Activated B cell treated with CpG ODN at 0.5 μM for 24 hours (primary cell): ENCODE data around the gene MPST. TPM values are rescaled to one million over a fixed set of nuclear protein-coding genes. Genes with fewer than 3 reads are reported as not detected.

Source experiments
- ATAC-seq: fragments of 200-7000 bp; cut with Tn5 transposase; one replicate; pipeline ENCODE4 v1.10.0; 2021; ENCODE audit warnings: low read depth, mild to moderate bottlenecking, moderate library complexity
- CTCF ChIA-PET: fragments of 350-600 bp; sonication (Branson Sonifier 250); formaldehyde crosslinking; loops from one replicate; lab custom pipeline; 2021; ENCODE audit warnings: antibody characterized with exemption; lab: Charles Lee
- POLR2A ChIA-PET: fragments of 350-600 bp; sonication (Branson Sonifier 250); formaldehyde crosslinking; loops from one replicate; lab custom pipeline; 2021; ENCODE audit warnings: antibody characterized with exemption; lab: Charles Lee
- DNase-seq: peaks from one replicate; pipeline ENCODE4 v3.0.0; 2022
- H3K27ac Mint-ChIP-seq: one replicate; pipeline ENCODE4 v1.8.0; 2020; ENCODE audit warnings: mixed read lengths
- H3K27me3 Mint-ChIP-seq: one replicate; pipeline ENCODE4 v1.8.0; 2021; ENCODE audit warnings: mixed read lengths
- H3K36me3 Mint-ChIP-seq: one replicate; pipeline ENCODE4 v1.8.0; 2021; ENCODE audit warnings: low read depth, mixed read lengths
- H3K4me1 Mint-ChIP-seq: one replicate; pipeline ENCODE4 v1.8.0; 2021; ENCODE audit warnings: mixed read lengths
- H3K4me3 Mint-ChIP-seq: one replicate; pipeline ENCODE4 v1.8.0; 2020; ENCODE audit warnings: mild to moderate bottlenecking, mixed read lengths
- H3K9me3 Mint-ChIP-seq: one replicate; pipeline ENCODE4 v1.8.0; 2020; ENCODE audit warnings: mixed read lengths
- intact Hi-C: fragments of 100-400 bp; cut with micrococcal nuclease; formaldehyde crosslinking; loops from one replicate; pipeline ENCODE4 v1.15.1; 2024
- total RNA-seq: library from RNA; stranded (reverse); gene quantifications from 2 replicates; pipeline ENCODE4 v1.2.3, GENCODE V29; 2022
- TF ChIP-seq, protein P1 (sequence below): fragments of 200-600 bp; IDR thresholded peaks from one replicate; pipeline ENCODE4 v1.8.0; 2022; ENCODE audit warnings: antibody characterized with exemption, mild to moderate bottlenecking

MPST gene
- 15.6 and 17.7 TPM in 2 replicates for total RNA-seq

DNA sequence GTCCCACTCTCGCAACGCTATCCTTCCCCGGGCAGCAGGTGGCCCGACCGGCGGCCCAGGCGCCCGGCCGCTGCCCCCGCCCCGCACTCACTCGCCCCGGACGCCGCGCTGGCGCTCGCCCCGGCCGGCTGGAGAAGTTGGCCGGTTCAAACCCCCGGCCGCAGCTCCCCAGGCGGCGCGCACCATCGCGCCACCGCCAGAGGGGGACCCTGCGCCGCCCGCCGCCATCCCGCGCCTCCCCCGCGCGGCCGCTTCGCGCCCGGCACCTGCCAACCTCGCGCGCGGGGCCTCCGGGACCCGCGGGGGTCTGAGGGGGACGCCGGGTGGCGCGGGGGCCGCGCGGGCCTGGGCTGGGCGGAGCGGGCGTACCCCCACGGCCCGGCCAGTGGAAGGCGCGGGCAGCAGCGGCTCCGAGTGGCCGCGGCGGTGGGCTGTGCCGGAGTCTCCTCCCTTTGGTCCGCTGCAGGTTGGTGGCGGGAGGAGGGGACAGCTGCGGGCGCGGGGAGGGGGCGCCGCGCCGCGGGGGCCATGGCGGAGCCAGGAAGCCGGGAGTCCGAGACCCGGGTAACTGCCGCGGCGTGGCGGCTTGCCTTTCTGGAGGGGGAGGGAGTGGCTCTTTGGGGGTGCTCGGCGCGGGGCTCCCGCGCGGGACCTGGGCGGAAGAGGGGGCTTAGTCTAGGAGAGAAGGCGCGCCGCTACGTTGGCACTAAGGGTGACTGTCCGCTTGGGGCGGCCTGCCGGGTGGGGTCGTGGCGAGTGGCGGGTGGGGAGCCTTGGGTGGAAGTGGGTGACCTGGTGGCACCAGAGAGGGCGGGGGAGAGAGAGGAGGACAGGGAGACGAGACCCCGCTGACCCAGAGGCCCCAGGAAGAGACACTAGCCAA, at the start of gene MPST, which contains the start of gene TST:
MPST (plus strand) TSS at position 434 of the 883 bp plus-strand sequence; CDS start at position 529, 95 bp downstream.
TST (minus strand) TSS at position 139 of the 883 bp plus-strand sequence. CDS start 715 bp downstream, outside the sequence.
- Mint-ChIP-seq H3K4me1 (peaks cover 18% of the 10 kb centered on the region), H3K27me3 (no peaks in the 10 kb centered on the region), H3K36me3 (no peaks in the 10 kb centered on the region), H3K27ac (peak within 1 kb of the TSS; percentile 41), H3K9me3 (no peaks in the 10 kb centered on the region), H3K4me3 (peak within 1 kb of the TSS; percentile 92)
- ATAC-seq = peak; percentile 80
- intact Hi-C loops = no loop called here
- peak; percentile 64 for DNase-seq
- POLR2A ChIA-PET = interaction anchor here (0.5 to 2.3 kb wide), 5 partner anchors 32 to 571 kb away, joined by 3 to 17 read pairs (median 3); partner anchors contain the start of genes IFT27 and KCTD17
- TF ChIP-seq, protein P1, sequence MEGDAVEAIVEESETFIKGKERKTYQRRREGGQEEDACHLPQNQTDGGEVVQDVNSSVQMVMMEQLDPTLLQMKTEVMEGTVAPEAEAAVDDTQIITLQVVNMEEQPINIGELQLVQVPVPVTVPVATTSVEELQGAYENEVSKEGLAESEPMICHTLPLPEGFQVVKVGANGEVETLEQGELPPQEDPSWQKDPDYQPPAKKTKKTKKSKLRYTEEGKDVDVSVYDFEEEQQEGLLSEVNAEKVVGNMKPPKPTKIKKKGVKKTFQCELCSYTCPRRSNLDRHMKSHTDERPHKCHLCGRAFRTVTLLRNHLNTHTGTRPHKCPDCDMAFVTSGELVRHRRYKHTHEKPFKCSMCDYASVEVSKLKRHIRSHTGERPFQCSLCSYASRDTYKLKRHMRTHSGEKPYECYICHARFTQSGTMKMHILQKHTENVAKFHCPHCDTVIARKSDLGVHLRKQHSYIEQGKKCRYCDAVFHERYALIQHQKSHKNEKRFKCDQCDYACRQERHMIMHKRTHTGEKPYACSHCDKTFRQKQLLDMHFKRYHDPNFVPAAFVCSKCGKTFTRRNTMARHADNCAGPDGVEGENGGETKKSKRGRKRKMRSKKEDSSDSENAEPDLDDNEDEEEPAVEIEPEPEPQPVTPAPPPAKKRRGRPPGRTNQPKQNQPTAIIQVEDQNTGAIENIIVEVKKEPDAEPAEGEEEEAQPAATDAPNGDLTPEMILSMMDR = no peak
- CTCF ChIA-PET = interaction anchor here (1.0 to 1.6 kb wide), 3 partner anchors 25 to 257 kb away, joined by 3 to 4 read pairs (median 3); no protein-coding TSS in a partner anchor

DNA sequence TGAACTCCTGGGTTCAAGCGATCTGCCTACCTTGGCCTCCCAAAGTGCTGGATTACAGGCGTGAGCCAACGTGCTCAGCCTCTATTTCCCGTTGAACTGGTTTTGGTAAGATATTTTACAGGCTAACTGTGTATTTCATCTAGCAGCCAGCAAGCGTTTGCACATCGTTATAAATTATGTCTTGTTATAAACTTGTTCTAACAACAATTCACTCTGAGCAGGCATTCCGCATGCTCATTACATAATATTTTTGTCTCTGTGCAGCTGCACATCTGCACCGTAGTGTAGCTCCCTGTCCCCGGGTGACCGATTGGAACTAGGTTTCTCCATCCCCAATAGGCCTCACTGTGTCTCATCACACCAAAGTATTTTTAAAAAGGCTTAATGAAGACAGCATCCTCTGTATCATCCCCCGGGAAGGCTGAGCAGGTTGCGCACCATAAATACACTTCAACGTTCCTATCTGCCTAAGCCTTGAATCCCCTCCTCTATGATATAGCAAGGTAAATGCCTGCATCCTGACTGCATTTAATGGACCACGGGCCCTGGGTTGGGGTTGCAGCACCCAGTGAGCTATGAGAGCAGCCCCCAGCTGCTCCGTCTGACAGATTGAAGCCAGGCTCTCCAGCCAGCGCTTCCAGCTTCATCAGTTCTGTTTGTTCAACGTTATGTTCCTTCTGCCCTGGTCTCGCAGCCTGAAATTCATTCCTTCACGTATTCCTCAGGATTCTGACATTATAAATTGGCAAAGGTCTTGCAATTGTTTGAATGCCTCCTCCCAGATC, 48.0 kb upstream of the MPST start:
- no peak for ATAC-seq
- ChIA-PET POLR2A (no interaction called here), CTCF (interaction anchor here (1.2 to 1.6 kb wide), 2 partner anchors 115 to 214 kb away, joined by 4 read pairs; no protein-coding TSS in a partner anchor)
- TF ChIP-seq, protein P1 = no peak
- H3K36me3 Mint-ChIP-seq = no peaks in the 10 kb centered on the region
- intact Hi-C loops = loop anchor here (10.0 kb wide), 1 partner anchor 47 kb away; no protein-coding TSS in a partner anchor
- no peak for DNase-seq
- no peak overlapping the region for H3K4me3 Mint-ChIP-seq
- H3K27me3 Mint-ChIP-seq = no peaks in the 10 kb centered on the region
- no peak overlapping the region for H3K27ac Mint-ChIP-seq
- H3K4me1 Mint-ChIP-seq = no peaks in the 10 kb centered on the region
- no peaks in the 10 kb centered on the region for H3K9me3 Mint-ChIP-seq

DNA sequence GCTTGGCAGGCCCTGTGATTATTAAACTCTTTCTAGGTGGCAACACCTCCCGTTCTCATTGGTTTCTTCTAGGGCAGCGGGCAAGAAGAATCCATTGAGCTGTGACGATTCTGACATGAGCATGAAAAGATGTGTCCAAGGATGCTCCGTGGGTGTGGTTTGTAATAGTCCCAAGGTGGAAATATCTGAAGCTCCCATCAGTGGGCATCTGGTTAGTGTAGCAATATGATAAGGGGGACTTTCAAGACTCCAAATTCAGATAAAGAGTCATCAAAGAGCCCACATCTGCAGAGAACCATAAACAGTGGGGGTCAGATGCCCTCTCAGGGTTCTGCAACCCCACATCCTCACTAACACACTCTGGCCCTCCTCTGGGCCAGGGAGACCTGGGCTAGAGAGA, 42.9 kb upstream of the MPST start:
- H3K36me3 Mint-ChIP-seq = no peaks in the 10 kb centered on the region
- no peak overlapping the region for H3K27ac Mint-ChIP-seq
- no peak for DNase-seq
- H3K4me1 Mint-ChIP-seq = peaks cover 12% of the 10 kb centered on the region
- TF ChIP-seq, protein P1 = no peak
- H3K27me3 Mint-ChIP-seq = peaks cover 6% of the 10 kb centered on the region
- CTCF ChIA-PET = interaction anchor here (0.8 to 7.0 kb wide), 13 partner anchors 11 to 425 kb away, joined by 3 to 120 read pairs (median 6); partner anchors contain the start of genes CSF2RB, IFT27 and NCF4
- no peak overlapping the region for H3K4me3 Mint-ChIP-seq
- POLR2A ChIA-PET = interaction anchor here (1.0 to 3.1 kb wide), 8 partner anchors 62 to 471 kb away, joined by 3 to 26 read pairs (median 6); partner anchors contain the start of genes CSF2RB, IFT27, KCTD17 and NCF4
- intact Hi-C loops = loop anchor here (1.0 to 10.0 kb wide), 3 partner anchors 52 to 222 kb away; no protein-coding TSS in a partner anchor
- H3K9me3 Mint-ChIP-seq = no peaks in the 10 kb centered on the region
- no peak for ATAC-seq

DNA sequence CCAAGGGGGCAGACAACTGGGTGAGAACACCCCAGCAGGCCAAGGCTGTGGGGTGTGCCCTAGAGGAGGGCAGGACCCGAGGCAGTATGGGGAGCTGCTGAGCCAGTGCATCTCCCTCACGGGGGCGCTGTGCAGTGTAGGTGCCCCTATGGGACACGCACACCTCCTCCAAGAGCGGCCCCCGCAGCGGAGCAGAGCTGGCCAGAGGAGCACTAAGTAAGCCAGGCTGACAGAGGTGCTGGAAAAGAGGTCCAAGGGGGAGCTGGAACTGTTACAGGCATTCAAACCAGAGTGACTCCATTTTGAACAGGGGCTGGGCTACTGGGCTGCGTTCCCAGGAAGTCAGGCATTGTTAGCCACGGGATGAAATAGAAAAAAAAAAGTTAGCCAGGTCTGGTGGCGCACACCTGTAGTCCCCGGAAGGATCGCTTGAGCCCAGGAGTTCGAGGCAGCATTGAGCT, 42.1 kb upstream of the MPST start:
- no peaks in the 10 kb centered on the region for H3K36me3 Mint-ChIP-seq
- peak overlapping the region; percentile 93 for H3K27ac Mint-ChIP-seq
- DNase-seq = peak; percentile 71

More for the DNA sequence above, 42.1 kb upstream of the MPST start:
- H3K4me3 Mint-ChIP-seq = peak overlapping the region; percentile 90
- CTCF ChIA-PET = interaction anchor here (1.1 to 7.0 kb wide), 18 partner anchors 9 to 466 kb away, joined by 3 to 120 read pairs (median 6); partner anchors contain the start of genes CSF2RB, IFT27 and NCF4
- no peaks in the 10 kb centered on the region for H3K9me3 Mint-ChIP-seq
- peak; percentile 92 for ATAC-seq
- peaks cover 8% of the 10 kb centered on the region for H3K27me3 Mint-ChIP-seq
- intact Hi-C loops = loop anchor here (1.0 to 10.0 kb wide), 3 partner anchors 53 to 221 kb away; no protein-coding TSS in a partner anchor
- POLR2A ChIA-PET = interaction anchor here (0.6 to 3.1 kb wide), 13 partner anchors 39 to 472 kb away, joined by 3 to 26 read pairs (median 4); partner anchors contain the start of genes CSF2RB, IFT27, KCTD17 and NCF4
- TF ChIP-seq, protein P1 = no peak
- peaks cover 12% of the 10 kb centered on the region for H3K4me1 Mint-ChIP-seq
